Heart left ventricle (tissue), 16 donors: ENCODE results near the gene CLMN. TPM values are rescaled to one million over a fixed set of nuclear protein-coding genes. Genes with fewer than 3 reads are reported as not detected.
A peak's percentile ranks its signal among the peaks of the same experiment; 100 is the strongest.

Experiments
- ATAC-seq, 4 donors: fragments of 200-7000 bp; cut with Tn5 transposase; one replicate each; pipeline ENCODE4 v1.9.1; 2020 to 2022; ENCODE audit warnings: moderate library complexity in 4 of 4, mild to moderate bottlenecking in 3 of 4, moderate number of reproducible peaks in 1 of 4
- DNase-seq, 5 donors: peaks; one replicate each; pipeline ENCODE4 v3.0.0-alpha.2; 2020
- H3K27ac ChIP-seq, 12 donors: fragments of 200-600 bp; sonication (generic) in 4 of 12; one replicate each; pipeline versions ENCODE4 v1.5.0 to v1.8.0; 2016 to 2022; ENCODE audit warnings: mild to moderate bottlenecking in 2 of 12
- H3K27me3 ChIP-seq, 9 donors: fragments of 200-600 bp; sonication (generic) in 2 of 9; one replicate each; pipeline versions ENCODE4 v1.5.1 to v1.8.0; 2016 to 2022; ENCODE audit warnings: mild to moderate bottlenecking in 3 of 9
- H3K36me3 ChIP-seq, 9 donors: fragments of 200-600 bp; sonication (generic) in 2 of 9; one replicate each; pipeline versions ENCODE4 v1.5.0 to v1.8.0; 2018 to 2022; ENCODE audit warnings: mild to moderate bottlenecking in 2 of 9
- H3K4me1 ChIP-seq, 12 donors: fragments of 200-600 bp; sonication (generic) in 4 of 12; one replicate each; pipeline versions ENCODE4 v1.5.0 to v1.8.0; 2016 to 2022; ENCODE audit warnings: mild to moderate bottlenecking in 3 of 12
- H3K4me3 ChIP-seq, 12 donors: fragments of 200-600 bp; sonication (generic) in 4 of 12; one replicate each; pipeline versions ENCODE4 v1.5.0 to v1.8.0; 2017 to 2022; ENCODE audit warnings: mild to moderate bottlenecking in 9 of 12, moderate library complexity in 4 of 12
- H3K9me3 ChIP-seq, 12 donors: fragments of 200-600 bp; sonication (generic) in 4 of 12; one replicate each; pipeline versions ENCODE4 v1.5.0 to v1.8.0; 2016 to 2022; ENCODE audit warnings: mild to moderate bottlenecking in 1 of 12
- CTCF ChIP-seq, 12 donors: fragments of 200-600 bp; sonication (generic) in 4 of 12; IDR thresholded peaks; one replicate each; pipeline versions ENCODE4 v1.5.0 to v1.8.0; 2018 to 2022; ENCODE audit warnings: antibody characterized with exemption in 12 of 12, mild to moderate bottlenecking in 5 of 12
- POLR2A ChIP-seq, 2 donors: fragments of 450-650 bp; IDR thresholded peaks; one replicate each; pipeline ENCODE4 v1.6.1; 2017; ENCODE audit warnings: antibody characterized with exemption in 2 of 2, mild to moderate bottlenecking in 2 of 2, moderate library complexity in 2 of 2
- WGBS, 4 donors: extraction: QIAGEN DNeasy Blood & Tissue Kit in 2 of 4; methylation state at CpG; one replicate each; pipeline versions ENCODE4 v1.1.5 to v1.1.7; 2013 to 2018; 5-methylcytosine and 5-hydroxymethylcytosine counted together
- intact Hi-C, 10 donors: fragments of 100-400 bp; cut with DNase I; formaldehyde crosslinking; loops; one replicate each; pipeline versions ENCODE4 v1.11.1 to v1.14.2; 2022
- polyA plus RNA-seq, 2 donors: library from polyadenylated mRNA; stranded (reverse); fragments of 200-250 nt; gene quantifications; one replicate each; pipeline ENCODE4 v1.2.3, GENCODE V29; 2013
- total RNA-seq, 9 donors: library from RNA; depleted of rRNA in 2 of 9; stranded (reverse); fragments of >200 nt in 2 of 9; fragmentation: NEBNext Ultra II Directional in 3 of 9; extraction: Animal tissue kit (Norgen Biotek cat#: 25700) in 3 of 9; gene quantifications; one replicate each; pipeline versions ENCODE4 v1.1.0 to v1.2.4, GENCODE V29; 2016 to 2023
- donor health status: ischemic (EF 13 %, LVEDD 7.1; RV severe dilation, severe dysfunction).
- donor health status: healthy with polysubstance abuse.
- donor health status: DM: no; HTN: yes; CAD: no.
- donor health status: DM: no; HTN: no; CAD: no.
- donor health status: ischemic (EF 25% LVEDD 6.9; RV normal size, moderate dysfunction).
- donor health status: ischemic (EF 25% LVEDD 5.7; RV mildly dilated, moderate dysfunction).
- donor health status: healthy.
- donor health status: DM: yes; HTN: yes; CAD: no.
- donor health status: ischemic (EF 35%, LVEDD 5.7; RV mildly dilated, moderate dysfunction).
- donor health status: nonischemic (EF 11% LVEDD 7.7; RV severe dilation, severe dysfunction).
- donor health status: DM: yes; HTN: yes; CAD: no.
- donor health status: PGD.
- donor health status: ischemic (EF 29% LVEDD 5.4; RV normal size, mild dysfunction).
- donor health status: nonischemic (EF 23%, LVEDD 6.1; RV moderate dilation, normal function).

CLMN gene
- total and polyA plus RNA-seq, 11 donors: 3.1 to 10.2 (median 6.7) TPM

GRCh38 chr14:95322651-95323050, 2.9 kb upstream of the CLMN start:
- H3K4me1 ChIP-seq: peaks cover 0 to 41% (median 6%) of the 10 kb centered on the region in 12 donors
- H3K27me3 ChIP-seq: no peaks in the 10 kb centered on the region
- no peaks in the 10 kb centered on the region for H3K9me3 ChIP-seq
- ATAC-seq (no peak), DNase-seq (no peak)
- intact Hi-C loops: loop anchor here in 2 of 10 donors (5.0 kb wide), 3 partner anchors 65 to 105 kb away; no protein-coding TSS in a partner anchor
- no peaks in the 10 kb centered on the region for H3K36me3 ChIP-seq
- H3K4me3 ChIP-seq: no peak overlapping the region
- 87 to 95% (median 90%) methylated on average over 4 of the region's 4 CpGs for WGBS, 4 donors
- peak overlapping the region in 1 of 12 donors; percentile 35 for H3K27ac ChIP-seq
- TF ChIP-seq CTCF (IDR thresholded peaks at IDR 0.05) (no peak), POLR2A (IDR thresholded peaks at IDR 0.05) (no peak)

DNA sequence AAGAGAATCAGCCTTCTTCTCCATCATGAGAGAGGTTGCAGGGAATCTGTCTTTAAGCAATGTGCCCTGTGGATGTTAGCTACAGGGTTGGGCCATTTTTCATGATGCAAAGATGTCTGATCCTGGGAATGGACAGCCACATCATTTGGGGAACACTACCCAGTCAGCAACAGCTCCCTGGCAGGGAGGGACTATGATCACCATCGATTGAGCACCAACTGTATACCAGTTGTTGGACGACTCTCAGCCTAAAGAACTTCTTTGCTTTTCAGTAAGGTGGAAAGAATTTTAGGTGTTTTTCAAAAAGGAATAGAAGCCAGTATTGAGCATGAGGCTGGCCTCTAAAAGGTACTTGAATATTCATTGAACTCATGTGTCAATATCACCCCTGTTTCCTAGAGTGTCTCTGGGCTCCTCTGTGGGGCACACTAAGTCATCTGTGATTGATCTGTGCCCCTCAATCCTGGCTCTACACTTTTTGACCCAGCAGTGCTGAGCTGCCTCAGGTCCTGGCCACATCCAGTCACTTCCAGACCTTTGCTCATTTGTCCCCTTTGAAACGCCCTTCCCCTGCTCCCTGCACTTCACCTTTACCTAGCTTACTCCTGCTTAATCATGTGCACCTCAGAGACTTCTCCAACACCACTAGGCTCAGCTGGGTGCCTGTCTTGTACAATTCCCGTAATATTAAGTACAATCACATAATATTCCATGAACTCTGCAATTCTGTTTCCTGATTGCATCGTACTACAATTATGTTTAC, 2.2 kb upstream of the CLMN start:
- intact Hi-C loops: loop anchor here in 3 of 10 donors (2.0 to 5.0 kb wide), 4 partner anchors 65 to 105 kb away; no protein-coding TSS in a partner anchor
- Histone ChIP-seq H3K4me1 (peaks cover 0 to 41% (median 6%) of the 10 kb centered on the region in 12 donors), H3K4me3 (no peak overlapping the region), H3K27me3 (no peaks in the 10 kb centered on the region), H3K36me3 (no peaks in the 10 kb centered on the region), H3K9me3 (no peaks in the 10 kb centered on the region), H3K27ac (peak overlapping the region in 2 of 12 donors; percentile 37 to 76)
- WGBS, 4 donors: 84 to 92% (median 87%) methylated on average over 5 of the region's 5 CpGs
- TF ChIP-seq CTCF (IDR thresholded peaks at IDR 0.05) (no peak), POLR2A (IDR thresholded peaks at IDR 0.05) (no peak)
- DNase-seq (no peak), ATAC-seq (no peak)

GRCh38 chr14:95320955-95321600, 1.4 kb upstream of the CLMN start:
- Histone ChIP-seq H3K27ac (peak overlapping the region in 11 of 12 donors; percentile 13 to 80 (median 60)), H3K4me3 (peak overlapping the region in 1 of 12 donors; percentile 53), H3K9me3 (no peaks in the 10 kb centered on the region), H3K36me3 (no peaks in the 10 kb centered on the region), H3K4me1 (peaks cover 0 to 42% (median 7%) of the 10 kb centered on the region in 12 donors), H3K27me3 (no peaks in the 10 kb centered on the region)
- TF ChIP-seq POLR2A (IDR thresholded peaks at IDR 0.05) (no peak), CTCF (IDR thresholded peaks at IDR 0.05) (no peak)
- ATAC-seq: no peak
- DNase-seq: no peak
- intact Hi-C loops: loop anchor here in 3 of 10 donors (2.0 to 5.0 kb wide), 4 partner anchors 64 to 106 kb away; no protein-coding TSS in a partner anchor
- 84 to 92% (median 86%) methylated on average over 8 of the region's 8 CpGs for WGBS, 4 donors
